HG03378 (cell line): ENCODE measurements around the gene VPS50.
"Not testable (repeated sequence)": the region's sequence is repeated elsewhere in the genome, so short reads cannot be mapped to it uniquely, and the experiment has no call there.

Experiments
- ATAC-seq: cut with Tn5 transposase; IDR thresholded peaks from one replicate; pipeline ENCODE4 v1.9.1; 2021; ENCODE audit warnings: mild to moderate bottlenecking, moderate library complexity; ENCODE audit not compliant: unreplicated experiment

The VPS50 gene

DNA sequence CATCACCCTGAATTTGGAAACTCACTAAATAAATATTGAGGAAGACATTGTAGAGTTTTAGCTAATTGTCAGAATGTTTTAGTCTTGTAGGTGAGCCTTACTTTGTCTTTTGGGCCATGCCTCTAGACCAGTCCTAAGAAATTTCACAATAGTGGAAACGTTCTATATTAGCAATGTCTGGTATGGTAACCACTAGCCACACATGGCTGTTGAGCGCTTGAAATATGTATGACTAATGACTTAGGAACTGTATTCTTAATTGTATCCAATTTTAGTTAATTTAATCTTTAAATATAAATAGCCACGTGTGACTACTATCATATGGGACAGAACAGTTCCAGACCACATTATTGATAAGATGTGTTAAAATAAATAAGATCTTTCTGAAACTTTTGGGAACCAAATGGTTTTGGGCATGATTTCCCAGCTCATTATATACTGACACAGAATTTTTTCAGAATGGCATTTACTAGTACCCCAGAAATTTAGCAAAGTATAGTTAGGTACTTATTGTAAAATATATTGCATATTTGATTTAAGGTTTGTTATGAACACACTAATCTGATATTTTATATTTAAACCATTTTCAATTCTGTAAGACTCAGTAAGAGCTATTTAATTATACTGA, 95.0 kb downstream of the VPS50 start:
- no peak for ATAC-seq

DNA sequence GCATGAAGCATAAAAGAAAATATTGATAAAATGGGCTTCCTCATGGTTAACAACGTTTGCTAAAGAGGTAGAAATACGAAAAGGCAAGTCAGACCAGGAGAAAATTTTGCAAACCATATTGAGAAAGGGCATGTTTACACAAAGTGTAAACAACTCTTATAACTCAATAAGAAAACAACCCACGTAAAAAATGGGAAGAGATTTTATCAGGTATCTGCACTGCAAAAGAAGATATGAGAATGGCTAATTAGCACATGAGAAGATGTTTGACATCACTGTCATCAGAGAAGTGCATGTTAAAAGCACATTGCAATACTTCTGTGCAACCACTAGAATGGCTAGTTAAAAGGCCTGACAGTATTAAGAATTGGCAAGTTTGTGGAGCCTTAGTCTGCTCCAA, 99.5 kb downstream of the VPS50 start:
- no peak for ATAC-seq

DNA sequence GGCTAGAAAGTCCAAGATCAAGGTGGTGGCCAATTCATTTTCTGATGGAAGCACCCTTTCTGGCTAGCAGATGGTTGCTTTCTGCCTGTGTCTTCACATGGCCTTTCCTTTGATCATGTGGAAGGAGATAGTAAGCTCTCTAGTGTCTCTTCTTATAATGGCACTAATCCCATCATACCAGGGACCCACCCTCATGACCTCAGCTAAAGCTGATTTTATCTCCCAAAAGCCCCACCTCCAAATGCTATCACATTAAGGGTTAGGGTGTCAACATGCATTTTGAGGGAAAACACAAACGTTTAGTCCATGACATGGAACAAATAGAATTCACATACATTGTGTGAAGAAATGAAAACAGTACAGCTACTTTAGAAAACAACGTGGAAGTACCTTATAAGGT, 100.0 kb downstream of the VPS50 start:
- ATAC-seq: no peak

DNA sequence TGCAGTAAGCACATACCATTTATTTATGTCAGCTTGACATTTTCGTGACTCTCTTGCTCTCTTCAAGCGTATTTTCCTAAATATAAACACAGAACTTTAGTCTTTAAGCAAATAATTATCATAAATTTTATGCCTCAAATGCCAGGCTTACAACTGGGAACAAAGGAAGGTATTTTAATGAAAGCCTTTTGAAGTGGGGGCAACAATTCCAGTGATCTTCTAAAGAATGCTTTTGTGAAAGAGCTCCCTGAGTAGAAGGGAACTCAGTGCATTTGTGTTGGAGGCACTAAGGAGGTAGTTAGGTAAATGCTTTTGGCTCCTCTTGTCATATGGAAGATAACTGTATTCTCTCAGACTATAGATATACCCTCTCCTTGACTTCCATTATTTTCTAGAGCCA, 104.9 kb downstream of the VPS50 start:
- no peak for ATAC-seq

DNA sequence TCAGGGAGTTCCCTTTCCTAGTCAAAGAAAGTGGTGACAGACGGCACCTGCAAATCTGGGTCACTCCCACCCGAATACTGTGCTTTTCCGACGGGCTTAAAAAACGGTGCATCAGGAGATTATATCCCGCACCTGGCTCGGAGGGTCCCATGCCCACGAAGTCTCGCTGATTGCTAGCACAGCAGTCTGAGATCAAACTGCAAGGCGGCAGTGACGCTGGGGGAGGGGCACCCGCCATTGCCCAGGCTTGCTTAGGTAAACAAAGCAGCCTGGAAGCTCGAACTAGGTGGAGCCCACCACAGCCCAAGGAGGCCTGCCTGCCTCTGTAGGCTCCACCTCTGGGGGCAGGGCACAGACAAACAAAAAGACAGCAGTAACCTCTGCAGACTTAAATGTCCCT, 110.0 kb downstream of the VPS50 start:
- not testable (repeated sequence) for ATAC-seq

DNA sequence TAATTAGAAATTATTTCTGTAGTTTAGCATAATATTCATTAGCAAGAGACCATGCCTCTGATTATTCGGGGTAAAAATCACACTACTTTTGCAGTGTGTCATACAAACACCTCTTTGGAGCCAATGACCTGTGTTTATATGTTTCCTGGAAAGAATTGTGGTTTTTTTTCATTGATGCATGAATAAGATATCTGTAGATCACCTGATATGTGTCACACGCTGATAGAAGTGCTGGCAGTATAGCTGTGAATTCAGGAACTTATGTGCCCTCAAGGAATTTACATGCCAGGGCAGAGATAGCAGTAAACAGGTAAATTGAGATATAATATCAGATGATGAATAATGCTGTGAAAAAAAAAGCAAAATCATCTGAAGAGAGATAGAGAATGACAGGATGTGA, 118.2 kb downstream of the VPS50 start:
- no peak for ATAC-seq

DNA sequence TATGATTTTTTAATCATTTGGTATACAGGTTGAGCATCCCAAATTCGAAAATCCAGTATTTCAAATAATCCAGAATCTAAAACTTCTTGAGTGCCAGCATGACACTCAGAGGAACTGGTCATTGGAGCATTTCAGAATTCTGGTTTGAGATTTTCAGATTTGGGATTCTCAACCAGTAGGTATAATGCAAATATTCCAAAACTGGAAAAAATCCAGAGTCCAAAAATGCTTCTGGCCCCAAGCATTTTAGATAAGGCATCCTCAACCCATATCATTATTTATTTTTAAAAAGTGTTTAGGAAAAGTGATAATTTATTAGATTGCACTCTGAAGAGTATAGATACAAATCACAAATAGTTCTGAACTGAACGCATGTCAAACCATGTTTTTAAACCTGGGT, 120.7 kb downstream of the VPS50 start:
- ATAC-seq: no peak

DNA sequence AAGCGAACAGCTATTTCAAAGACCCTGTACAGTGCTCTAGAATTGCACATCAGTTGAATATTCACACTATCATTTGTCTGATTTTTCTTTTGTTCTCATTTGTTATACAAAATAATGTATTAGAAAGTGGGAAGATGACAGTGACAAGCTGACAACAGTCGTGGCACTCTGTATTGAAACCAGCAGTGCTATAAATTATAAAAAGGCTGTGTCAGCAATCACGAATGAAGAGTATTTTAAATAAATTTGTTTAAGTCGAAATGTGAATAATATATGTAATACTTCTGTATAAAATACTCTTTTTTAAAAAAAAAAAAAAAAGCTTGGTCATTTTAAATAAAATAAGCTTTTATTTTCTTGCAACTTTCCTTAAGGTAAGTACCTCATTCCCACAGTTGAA, 122.6 kb downstream of the VPS50 start:
- no peak for ATAC-seq

DNA sequence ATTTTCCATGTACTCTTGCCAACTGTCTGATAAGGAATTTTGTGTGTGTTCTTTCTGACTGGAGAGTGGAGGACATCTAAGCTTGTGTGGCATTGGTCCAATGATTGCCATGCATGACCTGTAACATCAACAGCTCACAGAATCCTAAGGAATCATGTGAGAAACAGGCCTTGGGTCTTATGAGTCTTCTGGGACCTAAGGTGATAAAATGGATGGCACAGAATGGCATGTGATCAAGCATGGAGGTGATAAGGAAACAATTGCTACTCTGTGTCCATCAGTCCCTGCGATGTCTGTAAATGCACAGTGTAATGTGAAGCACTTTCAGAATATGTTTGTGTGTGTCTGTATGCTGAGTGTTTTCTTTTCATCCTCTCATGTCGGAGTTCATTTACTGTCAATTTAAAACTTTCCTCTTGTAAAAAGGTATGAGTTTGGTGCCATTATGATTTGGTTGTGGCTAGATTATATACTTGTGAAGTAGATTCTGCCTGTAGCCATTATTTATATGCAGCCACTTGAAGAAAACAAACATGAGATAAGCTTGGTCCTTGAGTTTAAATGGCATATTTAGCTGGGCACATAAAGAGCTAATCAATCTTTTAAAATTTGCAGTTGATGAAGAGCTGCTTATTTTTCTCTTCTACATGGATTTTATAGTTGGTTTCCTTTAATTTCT, 127.5 kb downstream of the VPS50 start:
- no peak for ATAC-seq

DNA sequence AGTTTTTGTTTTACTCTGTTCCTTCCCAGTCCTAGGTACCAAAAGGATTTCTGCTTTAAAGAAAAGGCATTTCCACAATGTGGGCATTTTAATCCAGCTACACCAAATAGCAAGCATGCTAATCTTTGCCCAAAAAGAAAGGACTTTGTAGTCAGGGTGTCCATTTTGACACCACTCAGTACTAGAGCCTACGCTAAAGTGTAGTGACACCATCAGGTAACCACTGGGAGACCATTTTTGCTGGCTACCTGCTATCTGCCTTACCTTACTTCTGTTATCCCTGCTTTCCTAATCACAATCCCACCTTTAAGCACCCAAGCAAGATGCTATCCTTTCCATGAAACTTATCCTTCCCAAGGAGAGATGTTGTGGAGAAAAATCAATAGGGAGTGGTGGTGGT, 129.7 kb downstream of the VPS50 start:
- ATAC-seq: no peak

DNA sequence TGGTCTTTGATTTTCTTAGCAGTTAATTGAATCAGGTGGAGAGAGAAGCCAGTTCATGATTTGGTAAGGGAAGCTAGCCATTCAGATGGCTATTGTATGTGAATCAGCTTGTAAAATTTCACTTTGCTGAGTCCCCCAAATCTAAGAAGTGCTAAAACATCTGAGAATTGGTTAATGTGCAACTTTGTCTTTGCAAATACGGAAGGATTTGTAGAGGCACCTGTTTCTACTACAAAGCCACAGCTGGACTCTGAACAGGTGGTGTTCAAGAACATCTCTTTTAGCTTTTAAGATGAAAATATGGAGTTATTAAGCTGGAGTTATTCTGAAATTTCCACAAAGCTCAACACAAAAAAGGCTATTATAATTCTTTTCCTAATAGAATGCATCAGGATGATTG, 132.6 kb downstream of the VPS50 start:
- ATAC-seq: no peak

DNA sequence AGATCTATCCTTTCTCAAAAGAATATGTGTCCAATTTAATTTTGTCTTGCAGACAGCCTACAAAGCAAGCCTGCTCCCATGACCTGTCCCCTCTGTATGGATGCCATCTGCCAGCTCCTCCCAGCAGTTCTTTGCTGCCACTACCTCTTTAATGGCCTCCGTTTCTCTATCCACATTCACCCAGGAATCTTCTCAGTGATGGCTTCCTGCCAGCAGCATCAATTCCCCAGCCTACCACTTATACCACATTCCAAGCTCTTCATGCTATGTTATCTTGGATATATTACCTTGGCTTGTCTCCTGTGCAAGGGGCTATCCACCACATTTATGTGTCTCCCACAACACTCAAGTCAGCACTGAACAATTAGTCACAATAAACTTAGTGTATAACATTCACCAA, 133.2 kb downstream of the VPS50 start:
- no peak for ATAC-seq

DNA sequence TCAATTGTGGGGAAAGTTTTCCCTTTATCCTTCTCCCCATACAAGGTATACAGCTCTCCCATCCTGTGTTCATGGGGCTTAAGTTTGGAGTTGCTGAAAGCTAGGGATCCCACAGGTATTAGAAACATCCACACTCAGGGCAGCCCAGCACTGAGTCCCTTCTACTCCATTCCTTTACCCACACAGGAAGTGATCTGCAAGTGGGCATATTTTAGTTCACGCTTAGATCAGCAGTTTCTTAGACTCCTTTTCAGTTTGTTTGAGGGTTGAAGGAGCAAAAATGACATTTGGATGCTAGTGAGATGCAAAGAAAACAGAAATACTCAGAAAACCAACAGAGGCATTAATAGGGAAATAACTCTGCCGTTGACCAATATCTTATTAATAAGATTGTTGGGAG, 134.7 kb downstream of the VPS50 start:
- no peak for ATAC-seq

DNA sequence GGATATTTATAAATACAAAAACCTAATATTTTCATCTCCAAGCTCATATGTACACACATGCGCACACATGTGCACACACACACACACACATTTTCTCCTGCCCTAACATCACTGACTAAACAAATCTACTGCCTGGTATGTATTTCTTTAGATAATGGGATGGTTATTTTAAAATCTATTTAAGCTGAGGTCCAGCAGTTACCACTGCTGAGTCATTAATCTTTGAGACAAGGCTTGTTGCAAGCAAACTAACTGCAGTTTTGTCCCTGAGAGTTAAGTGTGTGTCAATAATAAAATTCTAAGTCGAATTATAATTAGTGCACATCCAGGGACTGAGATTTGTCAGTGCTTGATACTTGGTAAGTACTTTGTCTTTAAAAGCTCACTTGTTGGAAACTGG, 135.1 kb downstream of the VPS50 start:
- no peak for ATAC-seq

DNA sequence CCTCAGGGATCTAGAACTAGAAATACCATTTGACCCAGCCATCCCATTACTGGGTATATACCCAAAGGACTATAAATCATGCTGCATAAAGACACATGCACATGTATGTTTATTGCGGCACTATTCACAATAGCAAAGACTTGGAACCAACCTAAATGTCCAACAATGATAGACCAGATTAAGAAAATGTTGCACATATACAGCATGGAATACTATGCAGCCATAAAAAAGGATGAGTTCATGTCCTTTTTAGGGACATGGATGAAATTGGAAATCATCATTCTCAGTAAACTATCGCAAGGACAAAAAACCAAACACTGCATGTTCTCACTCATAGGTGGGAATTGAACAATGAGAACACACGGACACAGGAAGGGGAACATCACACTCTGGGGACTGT, 138.8 kb downstream of the VPS50 start:
- not testable (repeated sequence) for ATAC-seq

DNA sequence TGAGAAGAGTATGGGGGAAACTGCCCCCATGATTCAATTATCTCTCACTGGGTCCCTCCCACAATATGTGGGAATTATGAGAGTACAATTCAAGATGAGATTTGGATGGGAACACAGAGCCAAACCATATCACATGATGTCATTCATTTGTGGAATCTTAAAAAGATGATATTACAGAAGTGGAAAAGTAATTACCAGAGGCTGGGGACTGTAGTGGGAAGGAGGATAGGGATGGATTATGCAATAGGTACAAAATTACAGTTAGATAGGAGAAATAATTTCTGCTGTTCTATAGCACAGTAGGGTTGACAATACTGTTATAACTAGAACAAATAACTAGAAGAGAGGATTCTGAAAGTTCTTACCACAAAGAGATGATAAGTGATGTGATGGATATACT, 141.4 kb downstream of the VPS50 start:
- no peak for ATAC-seq

DNA sequence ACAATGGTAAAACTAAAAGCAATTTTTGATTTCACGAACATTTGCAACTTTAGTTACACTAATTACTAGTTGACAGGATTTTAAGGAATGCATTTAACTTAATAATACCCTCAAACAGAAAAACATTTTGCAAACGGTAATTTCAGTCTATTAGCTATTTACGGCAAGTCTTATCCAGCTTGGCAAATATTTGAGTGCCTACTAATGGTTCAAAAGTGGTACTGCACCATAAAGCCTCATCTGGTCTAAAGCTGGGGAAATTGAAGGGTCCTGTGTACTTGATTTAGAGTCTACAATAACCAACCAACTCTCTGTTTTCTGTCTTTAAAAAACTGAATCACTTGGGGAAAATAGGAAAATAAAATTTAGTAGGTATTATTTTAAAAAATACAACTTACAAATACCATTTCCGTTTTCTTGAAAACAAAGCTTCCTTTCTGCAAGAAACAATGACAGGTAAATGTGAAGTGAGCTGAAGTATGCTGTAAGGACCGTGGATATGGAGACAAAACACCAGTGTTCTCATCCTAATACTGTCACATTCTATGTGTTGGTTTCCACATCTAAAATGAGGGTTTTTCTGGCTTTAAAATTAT, 142.3 kb downstream of the VPS50 start:
- peak; percentile 77 for ATAC-seq

DNA sequence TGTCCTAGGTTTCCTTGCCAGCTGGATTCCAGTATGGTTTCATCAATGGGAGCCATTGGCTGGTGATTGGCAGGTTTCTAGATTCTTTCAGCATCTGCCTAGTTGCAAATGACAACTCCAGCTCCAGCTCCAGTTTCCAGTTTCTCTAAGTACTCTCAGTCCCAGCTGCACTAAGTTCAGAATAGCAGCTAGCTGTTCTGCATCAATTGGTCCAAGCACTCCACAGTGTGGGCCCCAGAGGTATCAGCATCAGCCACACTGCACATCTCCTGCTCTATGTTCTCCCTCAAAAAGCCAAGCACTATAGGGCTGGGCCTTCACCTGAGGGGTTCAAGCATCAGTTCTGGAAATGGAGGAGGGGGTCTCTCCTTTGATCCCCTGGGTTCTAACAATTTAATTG, 143.4 kb downstream of the VPS50 start:
- no peak for ATAC-seq

DNA sequence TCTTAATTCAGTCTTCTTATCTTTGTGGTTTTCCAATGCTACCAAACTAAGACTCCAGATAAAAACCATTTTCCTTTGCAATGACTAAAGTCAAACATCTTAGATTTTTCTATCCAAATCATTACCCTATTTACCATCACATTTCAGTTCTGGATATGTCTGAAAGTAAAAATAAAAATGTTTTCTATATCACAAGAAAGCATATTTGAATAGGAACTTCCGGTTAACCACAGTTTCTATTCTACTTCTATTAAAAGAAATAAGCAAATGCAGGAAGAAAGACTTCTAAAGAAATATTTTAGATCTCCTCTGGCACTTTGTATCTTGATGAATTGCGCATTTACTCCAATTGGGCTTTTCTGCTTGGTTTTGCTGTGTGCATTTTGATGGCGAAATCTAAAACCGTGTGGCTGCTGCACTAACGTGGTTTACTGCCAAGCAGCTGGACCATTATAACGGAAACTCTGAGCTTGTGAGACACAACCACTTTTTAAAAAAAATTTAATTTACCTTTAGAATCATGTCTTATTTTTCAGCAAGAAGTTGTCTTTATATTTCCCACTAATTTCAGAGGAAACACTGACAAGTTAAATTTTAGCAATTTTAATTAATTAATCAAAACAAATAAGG, 146.1 kb downstream of the VPS50 start:
- ATAC-seq: peak; percentile 59

DNA sequence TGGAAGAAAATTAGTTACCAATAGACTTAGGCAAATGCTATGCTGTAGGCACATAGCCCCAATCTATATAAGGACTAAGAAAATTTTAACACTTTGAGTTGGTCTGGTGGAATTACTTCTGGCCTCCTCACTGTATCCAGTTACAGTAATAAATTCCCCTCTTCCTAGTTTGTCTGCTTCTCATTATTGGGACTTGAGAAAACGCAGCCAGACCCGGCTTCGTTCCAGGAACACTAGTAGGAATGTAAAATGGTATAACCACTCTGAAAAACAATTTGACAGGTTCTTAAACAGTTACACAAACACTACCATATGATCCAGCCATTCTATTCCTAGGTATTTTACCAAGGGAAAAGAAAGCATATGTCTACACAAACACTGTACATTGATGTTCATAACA, 150.2 kb downstream of the VPS50 start:
- no peak for ATAC-seq

DNA sequence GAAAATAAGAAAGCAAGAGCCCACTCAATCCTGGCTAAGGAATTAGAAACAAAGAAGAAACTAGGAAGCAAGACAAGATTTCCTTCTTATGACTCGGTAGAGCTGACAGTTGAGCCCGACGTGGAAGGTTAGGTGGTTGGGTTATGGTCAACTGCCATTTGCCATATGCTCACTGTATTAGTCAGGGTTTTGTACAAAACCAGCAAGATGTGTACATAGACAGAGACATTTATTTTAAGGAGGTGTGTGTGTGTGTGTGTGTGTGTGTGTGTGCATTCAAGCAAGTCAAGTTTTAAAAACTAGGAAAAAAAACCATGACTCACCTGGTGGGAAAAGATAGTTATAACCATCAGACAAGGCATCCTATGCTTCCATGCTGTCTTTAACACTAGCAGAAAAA, 158.5 kb downstream of the VPS50 start:
- ATAC-seq: no peak

DNA sequence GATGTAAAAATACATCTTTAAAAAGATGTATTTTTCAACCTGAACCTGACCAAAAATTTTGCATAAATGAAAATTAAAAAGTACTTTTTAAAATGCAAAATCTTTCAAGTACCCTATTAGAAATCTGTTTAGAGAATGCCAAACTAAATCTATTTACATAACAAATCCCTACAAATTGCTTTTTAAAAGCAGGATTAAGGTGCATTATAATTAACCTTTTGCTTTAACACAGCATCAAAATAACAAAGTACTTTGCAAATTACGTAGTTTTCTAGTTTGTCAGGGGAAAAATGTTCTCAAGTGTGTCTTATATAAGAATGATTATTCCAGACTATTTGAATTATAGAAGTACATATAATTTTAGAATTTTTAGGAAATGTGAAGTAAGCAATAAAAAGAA, 160.8 kb downstream of the VPS50 start:
- no peak for ATAC-seq
